HAP-1 (cell line): ENCODE measurements around the gene SORT1.
A peak's percentile ranks its signal among the peaks of the same experiment; 100 is the strongest.
"Not testable (repeated sequence)": the region's sequence is repeated elsewhere in the genome, so short reads cannot be mapped to it uniquely, and the experiment has no call there.

Experiments used
- DNase-seq, 2 experiments: peaks; one replicate each; pipeline ENCODE4 v3.0.0-alpha.2; 2016 to 2020; ENCODE audit warnings: low spot score in 2 of 2
- H3K27me3 ChIP-seq: fragments of 250-450 bp; sonication (Bioruptor Pico); 2 replicates; pipeline ENCODE4 v1.5.1; 2020; ENCODE audit warnings: low read depth, mild to moderate bottlenecking, moderate library complexity
- H3K36me3 ChIP-seq: fragments of 250-450 bp; sonication (Bioruptor Pico); replicated peaks from 2 replicates; pipeline ENCODE4 v1.5.1; 2020; ENCODE audit warnings: mild to moderate bottlenecking
- H3K4me1 ChIP-seq: fragments of 250-450 bp; sonication (Bioruptor Pico); 2 replicates; pipeline ENCODE4 v1.5.1; 2020; ENCODE audit warnings: mild to moderate bottlenecking
- H3K4me3 ChIP-seq: fragments of 250-450 bp; sonication (Bioruptor Pico); 2 replicates; pipeline ENCODE4 v1.5.1; 2020; ENCODE audit warnings: mild to moderate bottlenecking, moderate library complexity
- H3K9me3 ChIP-seq: fragments of 250-450 bp; sonication (Bioruptor Pico); 2 replicates; pipeline ENCODE4 v1.5.1; 2020; ENCODE audit warnings: mild to moderate bottlenecking, moderate library complexity
- in situ Hi-C: fragments of 300-500 bp; cut with MboI; formaldehyde crosslinking; loops from 3 replicates; pipeline ENCODE4 v1.14.3; 2020; ENCODE audit warnings: low sequenced_read_pairs, inconsistent platforms, mixed read lengths

SORT1 gene

GRCh38 chr1:109322974-109323373 lies 74.7 kb downstream of the SORT1 start:
- Histone ChIP-seq H3K27me3 (no peaks in the 10 kb centered on the region), H3K4me3 (no peak overlapping the region), H3K4me1 (0 out of 2 replicates have a peak, but pooled peaks cover 4% of the 10 kb centered on the region), H3K36me3 (peaks cover 62% of the 10 kb centered on the region), H3K9me3 (no peaks in the 10 kb centered on the region)
- no peak for DNase-seq
- in situ Hi-C loops, result no loop called here

- H3K4me3 ChIP-seq, result no peak overlapping the region
- no peaks in the 10 kb centered on the region for H3K4me1 ChIP-seq
- in situ Hi-C loops, result no loop called here
- DNase-seq, result no peak
- peaks cover 72% of the 10 kb centered on the region for H3K36me3 ChIP-seq
- no peaks in the 10 kb centered on the region for H3K27me3 ChIP-seq
- no peaks in the 10 kb centered on the region for H3K9me3 ChIP-seq
Observed at GRCh38 chr1:109319114-109319513, 78.6 kb downstream of the SORT1 start.

- Histone ChIP-seq H3K27me3 (no peaks in the 10 kb centered on the region), H3K36me3 (peaks cover 63% of the 10 kb centered on the region), H3K9me3 (no peaks in the 10 kb centered on the region), H3K4me3 (no peak overlapping the region), H3K4me1 (no peaks in the 10 kb centered on the region)
- in situ Hi-C loops, result no loop called here
- no peak for DNase-seq
Observed at GRCh38 chr1:109316506-109316905, 81.2 kb downstream of the SORT1 start.

DNA sequence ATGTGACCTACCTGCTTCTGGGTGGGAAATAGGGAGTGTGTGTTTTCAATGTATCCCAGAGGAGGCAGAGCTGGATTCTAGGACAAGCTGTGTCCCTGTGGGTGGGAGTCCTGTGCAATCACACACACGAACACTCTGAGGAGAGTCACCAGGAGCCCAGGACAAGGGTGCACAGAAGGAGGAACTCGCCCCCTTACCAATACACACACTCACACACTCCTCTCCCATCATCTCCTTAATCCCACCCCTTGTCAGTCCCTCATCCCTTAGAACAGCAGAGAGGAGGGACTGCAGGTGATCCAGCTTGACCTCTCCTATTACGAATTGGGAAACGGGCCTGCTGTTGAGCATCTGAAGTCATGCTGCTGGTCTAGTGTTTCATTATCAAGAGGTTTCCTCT lies 82.4 kb downstream of the SORT1 start:
- Histone ChIP-seq H3K27me3 (no peaks in the 10 kb centered on the region), H3K4me3 (no peak overlapping the region), H3K9me3 (no peaks in the 10 kb centered on the region), H3K36me3 (peaks cover 55% of the 10 kb centered on the region), H3K4me1 (no peaks in the 10 kb centered on the region)
- in situ Hi-C loops, result no loop called here
- DNase-seq, result no peak

GRCh38 chr1:109314795-109315194 lies 82.9 kb downstream of the SORT1 start:
- Histone ChIP-seq H3K9me3 (no peaks in the 10 kb centered on the region), H3K27me3 (no peaks in the 10 kb centered on the region), H3K4me3 (no peak overlapping the region), H3K4me1 (no peaks in the 10 kb centered on the region), H3K36me3 (peaks cover 52% of the 10 kb centered on the region)
- in situ Hi-C loops, result no loop called here
- no peak for DNase-seq

GRCh38 chr1:109312978-109313775 lies 84.5 kb downstream of the SORT1 start:
- peaks cover 45% of the 10 kb centered on the region for H3K36me3 ChIP-seq
- H3K27me3 ChIP-seq, result no peaks in the 10 kb centered on the region
- H3K4me3 ChIP-seq, result no peak overlapping the region
- H3K9me3 ChIP-seq, result no peaks in the 10 kb centered on the region
- DNase-seq, result no peak
- in situ Hi-C loops, result no loop called here
- H3K4me1 ChIP-seq, result no peaks in the 10 kb centered on the region

DNA sequence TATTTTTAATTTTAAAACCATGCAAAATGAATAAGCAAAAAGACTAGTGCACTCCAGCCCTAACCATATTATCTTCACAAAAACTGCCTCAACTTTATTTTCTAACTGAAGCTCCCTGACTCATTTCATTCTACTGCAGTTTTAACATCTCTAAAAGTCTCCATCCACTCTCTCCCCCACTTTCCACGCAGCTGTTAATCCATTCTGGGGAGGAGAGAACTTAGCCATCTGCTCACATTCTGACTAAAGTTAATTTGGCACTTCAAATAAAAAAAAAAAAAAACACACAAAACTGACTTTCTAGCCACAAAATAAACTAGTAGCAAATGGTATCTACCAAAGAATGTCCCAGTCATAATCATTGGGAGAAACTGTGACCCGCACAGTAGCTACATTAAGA lies 85.5 kb downstream of the SORT1 start:
- Histone ChIP-seq H3K36me3 (peaks cover 39% of the 10 kb centered on the region), H3K4me3 (no peak overlapping the region), H3K9me3 (no peaks in the 10 kb centered on the region), H3K4me1 (peaks cover 8% of the 10 kb centered on the region), H3K27me3 (no peaks in the 10 kb centered on the region)
- in situ Hi-C loops, result no loop called here
- DNase-seq, result no peak

DNA sequence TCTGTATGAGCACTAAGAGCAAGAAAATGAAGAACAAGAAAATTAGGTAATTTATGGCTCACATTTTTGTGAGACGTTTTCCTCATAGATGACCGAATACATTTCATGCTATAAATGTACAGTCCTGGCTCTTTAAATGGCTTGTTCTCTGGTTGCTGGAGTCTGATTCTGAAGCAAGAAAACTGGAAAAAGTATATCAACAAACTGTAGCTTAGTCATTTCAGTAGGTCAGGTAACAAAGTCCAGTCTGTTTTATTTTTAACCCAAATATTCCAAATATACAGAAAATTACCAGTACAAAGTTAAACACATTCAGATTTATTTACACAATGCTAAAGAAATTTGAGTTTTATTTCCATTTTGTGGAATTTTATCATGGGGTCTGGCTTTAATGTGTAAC lies 88.4 kb downstream of the SORT1 start:
- no peaks in the 10 kb centered on the region for H3K9me3 ChIP-seq
- no peaks in the 10 kb centered on the region for H3K27me3 ChIP-seq
- H3K4me1 ChIP-seq, result peaks cover 12% of the 10 kb centered on the region
- peaks cover 17% of the 10 kb centered on the region for H3K36me3 ChIP-seq
- DNase-seq, result no peak
- no peak overlapping the region for H3K4me3 ChIP-seq
- in situ Hi-C loops, result no loop called here

GRCh38 chr1:109307274-109308021 lies 90.3 kb downstream of the SORT1 start:
- H3K4me1 ChIP-seq, result peaks cover 12% of the 10 kb centered on the region
- H3K36me3 ChIP-seq, result 0 out of 2 replicates have a peak, but pooled peaks cover 6% of the 10 kb centered on the region
- in situ Hi-C loops, result no loop called here
- H3K4me3 ChIP-seq, result no peak overlapping the region
- no peaks in the 10 kb centered on the region for H3K9me3 ChIP-seq
- DNase-seq, result peak; percentile 39 to 47
- no peaks in the 10 kb centered on the region for H3K27me3 ChIP-seq

- Histone ChIP-seq H3K4me1 (peaks cover 12% of the 10 kb centered on the region), H3K9me3 (no peaks in the 10 kb centered on the region), H3K4me3 (no peak within 1 kb of the TSS), H3K36me3 (0 out of 2 replicates have a peak, but pooled peaks cover 5% of the 10 kb centered on the region), H3K27me3 (no peaks in the 10 kb centered on the region)
- no peak for DNase-seq
- in situ Hi-C loops, result no loop called here
Observed at GRCh38 chr1:109306832-109307273, 90.9 kb downstream of the SORT1 start, which contains the start of gene MYBPHL. Gene MYBPHL, minus strand, starts transcription at chr1:109307011. Its CDS starts 20 bp downstream, at chr1:109306991.

- H3K36me3 ChIP-seq, DNase-seq, H3K9me3 ChIP-seq, H3K27me3 ChIP-seq, in situ Hi-C loops, H3K4me3 ChIP-seq: not testable (repeated sequence)
- H3K4me1 ChIP-seq, result peaks cover 12% of the 10 kb centered on the region
Observed at GRCh38 chr1:109305991-109306390, 91.7 kb downstream of the SORT1 start.

GRCh38 chr1:109304226-109304920 lies 93.3 kb downstream of the SORT1 start:
- H3K9me3 ChIP-seq, result no peaks in the 10 kb centered on the region
- no peak for DNase-seq
- in situ Hi-C loops, result no loop called here
- H3K27me3 ChIP-seq, result no peaks in the 10 kb centered on the region
- no peak overlapping the region for H3K4me3 ChIP-seq
- H3K4me1 ChIP-seq, result peaks cover 12% of the 10 kb centered on the region
- H3K36me3 ChIP-seq, result no peaks in the 10 kb centered on the region

DNA sequence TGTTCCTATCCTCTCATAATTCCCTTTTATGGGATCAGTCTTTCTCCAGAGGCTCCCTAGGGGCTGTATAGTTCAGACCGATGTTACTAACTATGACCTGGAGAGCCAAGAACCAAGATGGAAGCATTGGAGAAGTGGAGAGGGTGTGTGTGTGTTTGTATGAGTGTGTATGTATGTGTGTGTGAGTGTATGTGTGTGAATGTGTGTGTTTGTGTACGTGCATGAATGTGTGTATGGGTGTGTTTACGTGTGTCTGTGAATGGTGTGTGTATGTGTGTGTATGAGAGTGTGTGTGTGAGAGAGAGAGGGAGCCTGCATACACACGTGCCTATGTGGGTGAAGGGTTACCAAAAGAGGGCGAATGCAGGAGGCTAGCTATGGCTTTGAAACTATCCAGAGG lies 95.8 kb downstream of the SORT1 start:
- H3K9me3 ChIP-seq, result no peaks in the 10 kb centered on the region
- no peaks in the 10 kb centered on the region for H3K36me3 ChIP-seq
- no peak overlapping the region for H3K4me3 ChIP-seq
- no peaks in the 10 kb centered on the region; the same call in 1 of the 2 replicates for H3K4me1 ChIP-seq
- no peaks in the 10 kb centered on the region for H3K27me3 ChIP-seq
- DNase-seq, result no peak
- in situ Hi-C loops, result no loop called here
